HEK293 (cell line): ENCODE measurements around the gene CXXC5.
A peak's percentile ranks its signal among the peaks of the same experiment; 100 is the strongest.

Experiments
- ATF2 ChIP-seq: fragments of 450-650 bp; formaldehyde crosslinking; IDR thresholded peaks from 2 replicates; pipeline ENCODE4 v1.5.1; 2016; ENCODE audit warnings: missing biosample characterization, missing genetic modification characterization, low read depth
- EGR2 ChIP-seq: fragments of 450-650 bp; formaldehyde crosslinking; IDR thresholded peaks from 2 replicates; pipeline ENCODE4 v1.5.1; 2016; ENCODE audit warnings: low read depth, missing biosample characterization, missing genetic modification characterization
- GLIS1 ChIP-seq: fragments of 450-650 bp; formaldehyde crosslinking; IDR thresholded peaks from 2 replicates; pipeline ENCODE4 v1.5.1; 2016; ENCODE audit warnings: missing biosample characterization, missing genetic modification characterization
- KLF16 ChIP-seq: fragments of 450-650 bp; formaldehyde crosslinking; IDR thresholded peaks from 2 replicates; pipeline ENCODE4 v1.5.1; 2017; ENCODE audit warnings: missing biosample characterization, missing genetic modification characterization
- KLF8 ChIP-seq: fragments of 450-650 bp; formaldehyde crosslinking; IDR thresholded peaks from 2 replicates; pipeline ENCODE4 v1.5.1; 2016; ENCODE audit warnings: missing biosample characterization, missing genetic modification characterization
- OSR2 ChIP-seq: fragments of 450-650 bp; formaldehyde crosslinking; IDR thresholded peaks from 2 replicates; pipeline ENCODE4 v1.5.1; 2016; ENCODE audit warnings: missing biosample characterization, missing genetic modification characterization
- PATZ1 ChIP-seq: fragments of 450-650 bp; formaldehyde crosslinking; IDR thresholded peaks from 2 replicates; pipeline ENCODE4 v1.5.1; 2016; ENCODE audit warnings: missing biosample characterization, missing genetic modification characterization
- PRDM1 ChIP-seq: fragments of 450-650 bp; formaldehyde crosslinking; IDR thresholded peaks from 2 replicates; pipeline ENCODE4; 2016; ENCODE audit warnings: missing biosample characterization, missing genetic modification characterization
- ZBTB17 ChIP-seq: fragments of 450-650 bp; formaldehyde crosslinking; IDR thresholded peaks from 2 replicates; pipeline ENCODE4 v1.5.1; 2016; ENCODE audit warnings: missing biosample characterization, missing genetic modification characterization
- ZBTB48 ChIP-seq: fragments of 450-650 bp; formaldehyde crosslinking; IDR thresholded peaks from 2 replicates; pipeline ENCODE4 v1.5.1; 2016; ENCODE audit warnings: missing biosample characterization, missing genetic modification characterization
- ZBTB8A ChIP-seq: fragments of 450-650 bp; formaldehyde crosslinking; IDR thresholded peaks from 2 replicates; pipeline ENCODE4 v1.5.1; 2016; ENCODE audit warnings: missing biosample characterization, missing genetic modification characterization
- ZFHX2 ChIP-seq: fragments of 450-650 bp; formaldehyde crosslinking; conservative IDR thresholded peaks from 2 replicates; pipeline ENCODE4 v1.5.1; 2016; ENCODE audit warnings: missing biosample characterization, missing genetic modification characterization
- ZIC2 ChIP-seq: fragments of 450-650 bp; formaldehyde crosslinking; IDR thresholded peaks from 2 replicates; pipeline ENCODE4 v1.5.1; 2016; ENCODE audit warnings: missing biosample characterization, missing genetic modification characterization
- ZNF10 ChIP-seq: fragments of 450-650 bp; formaldehyde crosslinking; IDR thresholded peaks from 2 replicates; pipeline ENCODE4 v1.5.1; 2017; ENCODE audit warnings: missing biosample characterization, missing genetic modification characterization
- ZNF138 ChIP-seq: fragments of 450-650 bp; formaldehyde crosslinking; IDR thresholded peaks from 2 replicates; pipeline ENCODE4 v1.5.1; 2016; ENCODE audit warnings: missing biosample characterization, missing genetic modification characterization, borderline replicate concordance
- ZNF155 ChIP-seq: fragments of 450-650 bp; formaldehyde crosslinking; IDR thresholded peaks from 2 replicates; pipeline ENCODE4 v1.5.1; 2016; ENCODE audit warnings: missing biosample characterization, missing genetic modification characterization
- ZNF174 ChIP-seq: fragments of 450-650 bp; formaldehyde crosslinking; IDR thresholded peaks from 2 replicates; pipeline ENCODE4 v1.5.0; 2017; ENCODE audit warnings: missing biosample characterization, mild to moderate bottlenecking, missing genetic modification characterization
- ZNF335 ChIP-seq: fragments of 450-650 bp; formaldehyde crosslinking; conservative IDR thresholded peaks from 2 replicates; pipeline ENCODE4 v1.5.1; 2016; ENCODE audit warnings: missing biosample characterization, missing genetic modification characterization
- ZNF350 ChIP-seq: fragments of 450-650 bp; formaldehyde crosslinking; IDR thresholded peaks from 2 replicates; pipeline ENCODE4 v1.5.0; 2017; ENCODE audit warnings: missing biosample characterization, mild to moderate bottlenecking, missing genetic modification characterization
- ZNF362 ChIP-seq: fragments of 450-650 bp; formaldehyde crosslinking; IDR thresholded peaks from 2 replicates; pipeline ENCODE4 v1.5.1; 2016; ENCODE audit warnings: missing biosample characterization, missing genetic modification characterization
- ZNF394 ChIP-seq: fragments of 450-650 bp; formaldehyde crosslinking; IDR thresholded peaks from 2 replicates; pipeline ENCODE4 v1.5.1; 2016; ENCODE audit warnings: missing biosample characterization, missing genetic modification characterization, mild to moderate bottlenecking, moderate library complexity, borderline replicate concordance
- ZNF398 ChIP-seq: fragments of 450-650 bp; formaldehyde crosslinking; IDR thresholded peaks from 2 replicates; pipeline ENCODE4 v1.5.1; 2017; ENCODE audit warnings: missing biosample characterization, missing genetic modification characterization
- ZNF48 ChIP-seq: fragments of 450-650 bp; formaldehyde crosslinking; IDR thresholded peaks from 2 replicates; pipeline ENCODE4 v1.5.1; 2016; ENCODE audit warnings: missing biosample characterization, missing genetic modification characterization
- ZNF501 ChIP-seq: fragments of 450-650 bp; formaldehyde crosslinking; IDR thresholded peaks from 2 replicates; pipeline ENCODE4 v1.5.1; 2016; ENCODE audit warnings: missing biosample characterization, missing genetic modification characterization
- ZNF600 ChIP-seq: fragments of 450-650 bp; formaldehyde crosslinking; IDR thresholded peaks from 2 replicates; pipeline ENCODE4 v1.5.1; 2016; ENCODE audit warnings: missing biosample characterization, missing genetic modification characterization
- ZNF629 ChIP-seq: fragments of 450-650 bp; formaldehyde crosslinking; IDR thresholded peaks from 2 replicates; pipeline ENCODE4 v1.5.1; 2017; ENCODE audit warnings: missing biosample characterization, missing genetic modification characterization
- ZNF664 ChIP-seq: fragments of 450-650 bp; formaldehyde crosslinking; IDR thresholded peaks from 2 replicates; pipeline ENCODE4 v1.5.1; 2016; ENCODE audit warnings: missing biosample characterization, missing genetic modification characterization
- ZNF670 ChIP-seq: fragments of 450-650 bp; formaldehyde crosslinking; IDR thresholded peaks from 2 replicates; pipeline ENCODE4 v1.5.1; 2016; ENCODE audit warnings: missing biosample characterization, missing genetic modification characterization, low read depth
- ZNF677 ChIP-seq: fragments of 450-650 bp; IDR thresholded peaks from 2 replicates; pipeline ENCODE4 v1.5.0; 2018; ENCODE audit warnings: missing biosample characterization, mild to moderate bottlenecking, missing genetic modification characterization, moderate library complexity
- ZNF76 ChIP-seq: fragments of 450-650 bp; formaldehyde crosslinking; IDR thresholded peaks from 2 replicates; pipeline ENCODE4; 2016; ENCODE audit warnings: low read depth, missing biosample characterization, missing genetic modification characterization, borderline replicate concordance
- ZSCAN30 ChIP-seq: fragments of 450-650 bp; IDR thresholded peaks from 2 replicates; pipeline ENCODE4 v1.5.1; 2018; ENCODE audit warnings: missing biosample characterization, mild to moderate bottlenecking, missing genetic modification characterization, moderate library complexity
- ZSCAN4 ChIP-seq: fragments of 450-650 bp; formaldehyde crosslinking; IDR thresholded peaks from 2 replicates; pipeline ENCODE4 v1.5.1; 2017; ENCODE audit warnings: missing biosample characterization, missing genetic modification characterization

Gene CXXC5

GRCh38 chr5:139651853-139652787 is 4.0 kb downstream of the CXXC5 start (continued):
- TF ChIP-seq ZNF362 (peak; percentile 88), OSR2 (tag by site-specific recombination) (0 out of 2 replicates have a peak, but pooled peaks have one; percentile 5), ZNF138 (tag by site-specific recombination) (no peak), ZFHX2 (peak; percentile 63), ZNF48 (no peak), KLF16 (tag by site-specific recombination) (0 out of 2 replicates have a peak, but pooled peaks have one; percentile 33), ZNF629 (0 out of 2 replicates have a peak, but pooled peaks have one; percentile 24), GLIS1 (0 out of 2 replicates have a peak, but pooled peaks have one; percentile 20), ZNF155 (tag by site-specific recombination) (no peak), ZNF670 (no peak), ZNF10 (tag by site-specific recombination) (0 out of 2 replicates have a peak, but pooled peaks have one; percentile 4), ZIC2 (tag by site-specific recombination) (no peak), ZNF394 (tag by site-specific recombination) (0 out of 2 replicates have a peak, but pooled peaks have one; percentile 25), EGR2 (tag by site-specific recombination) (peak; percentile 29; the same call in 1 of the 2 replicates), ZSCAN30 (tag by site-specific recombination) (peak; percentile 75; the same call in 1 of the 2 replicates), ZNF350 (no peak), ZNF398 (tag by site-specific recombination) (peak; percentile 86), ZBTB8A (tag by site-specific recombination) (peak; percentile 73), ZNF335 (tag by site-specific recombination) (peak; percentile 75), ZNF677 (no peak), PATZ1 (tag by site-specific recombination) (peak; percentile 87), ATF2 (tag by site-specific recombination) (no peak), ZBTB48 (tag by site-specific recombination) (0 out of 2 replicates have a peak, but pooled peaks have one; percentile 49), ZNF664 (tag by site-specific recombination) (peak; percentile 89), ZNF76 (tag by site-specific recombination) (0 out of 2 replicates have a peak, but pooled peaks have one; percentile 10), ZNF501 (tag by site-specific recombination) (0 out of 2 replicates have a peak, but pooled peaks have one; percentile 21), ZSCAN4 (tag by site-specific recombination) (peak; percentile 82), ZNF600 (tag by site-specific recombination) (peak; percentile 57; the same call in 1 of the 2 replicates), PRDM1 (peak; percentile 64), ZBTB17 (tag by site-specific recombination) (peak; percentile 31; the same call in 1 of the 2 replicates), KLF8 (tag by site-specific recombination) (peak; percentile 24; the same call in 1 of the 2 replicates), ZNF174 (tag by site-specific recombination) (no peak)
